BLaER1 treated with 17β-estradiol and CSF1 and Interleukin-3, amounts not matched to agents 10 nM and 100 nM (cell line): Measurements from ENCODE around the gene U2SURP.

Experiments
- H3K27ac ChIP-seq, 11 experiments: shearing (Covaris generic); formaldehyde crosslinking; 2 replicates each; pipeline ENCODE4 v1.8.1; 2022
- H3K27me3 ChIP-seq, 11 experiments: shearing (Covaris generic); formaldehyde crosslinking; 2 replicates each; pipeline ENCODE4 v1.8.1; 2022
- H3K36me3 ChIP-seq, 11 experiments: shearing (Covaris generic); formaldehyde crosslinking; 2 replicates each; pipeline ENCODE4 v1.8.1; 2022
- H3K4me1 ChIP-seq, 10 experiments: shearing (Covaris generic); formaldehyde crosslinking; 2 replicates each; pipeline ENCODE4 v1.8.1; 2022
- H3K4me2 ChIP-seq, 11 experiments: shearing (Covaris generic); formaldehyde crosslinking; 2 replicates each; pipeline ENCODE4 v1.8.1; 2022
- H3K4me3 ChIP-seq, 10 experiments: shearing (Covaris generic); formaldehyde crosslinking; 2 replicates each; pipeline ENCODE4 v1.8.1; 2022
- H3K9ac ChIP-seq, 11 experiments: shearing (Covaris generic); formaldehyde crosslinking; 2 replicates each; pipeline ENCODE4 v1.8.1; 2022
- H3K9me3 ChIP-seq, 11 experiments: shearing (Covaris generic); formaldehyde crosslinking; replicated peaks in 1 of 11; 2 replicates each; pipeline ENCODE4 v1.8.1; 2022
- H4K20me1 ChIP-seq, 11 experiments: shearing (Covaris generic); formaldehyde crosslinking; 2 replicates each; pipeline ENCODE4 v1.8.1; 2022
- Cebpa-rat ChIP-seq, 11 experiments: shearing (Covaris generic); IDR thresholded peaks; 2 replicates each; pipeline ENCODE4 v1.8.1; 2022

U2SURP gene

DNA sequence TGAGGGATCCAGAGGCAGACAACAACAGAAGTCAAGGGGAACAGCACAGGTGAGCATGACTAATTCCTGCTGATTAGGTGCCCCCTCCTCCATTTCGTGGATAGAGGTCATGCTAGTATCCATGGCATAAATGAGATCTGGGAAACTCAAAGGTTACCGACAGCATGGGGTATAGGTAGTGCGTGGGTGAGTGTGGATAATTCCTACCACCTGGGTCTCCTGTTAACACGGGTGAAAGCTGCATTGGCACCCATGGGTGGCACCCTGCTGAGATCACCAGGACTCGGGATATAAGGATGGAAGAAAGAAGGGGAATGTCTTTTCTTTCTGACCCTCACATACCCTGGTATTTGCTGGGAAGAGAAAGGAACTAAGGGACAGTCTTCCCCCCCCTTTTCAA, 103.8 kb downstream of the U2SURP start:
- Histone ChIP-seq H3K9me3 (peaks cover 49 to 62% (median 56%) of the 10 kb centered on the region in 11 experiments), H4K20me1 (no peaks in the 10 kb centered on the region), H3K4me2 (no peak overlapping the region), H3K27me3 (no peaks in the 10 kb centered on the region), H3K4me3 (no peak overlapping the region), H3K36me3 (peaks cover 0 to 15% (median 0%) of the 10 kb centered on the region in 11 experiments; a peak in 2 of 22 replicates), H3K27ac (no peak overlapping the region), H3K4me1 (no peaks in the 10 kb centered on the region), H3K9ac (no peak overlapping the region)
- no peak for TF ChIP-seq Cebpa-rat (IDR thresholded peaks at IDR 0.05)

DNA sequence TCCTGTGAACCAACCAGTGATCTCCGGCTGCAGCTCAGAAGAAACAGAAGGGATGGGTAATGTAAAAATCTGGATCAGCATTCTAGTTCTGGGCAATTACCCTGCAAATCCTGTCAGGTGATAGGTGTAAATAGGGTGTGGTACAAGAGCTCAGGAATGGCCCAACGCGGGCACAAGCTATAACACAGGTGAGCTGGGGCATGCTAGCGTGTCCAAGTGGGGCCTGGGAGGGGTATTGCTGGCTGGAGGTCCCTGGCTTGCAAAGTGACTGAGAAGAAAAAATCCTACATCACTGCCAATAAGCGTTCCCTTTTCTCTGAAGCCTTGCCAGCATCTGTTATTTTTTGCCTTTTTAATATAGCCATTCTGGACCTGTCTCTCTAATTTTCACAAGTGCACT, 108.5 kb downstream of the U2SURP start:
- Histone ChIP-seq H3K4me1 (no peaks in the 10 kb centered on the region), H3K9ac (no peak overlapping the region), H3K27me3 (no peaks in the 10 kb centered on the region), H3K9me3 (peaks cover 30 to 39% (median 35%) of the 10 kb centered on the region in 11 experiments), H4K20me1 (no peaks in the 10 kb centered on the region), H3K4me3 (no peak overlapping the region), H3K36me3 (peaks cover 0 to 9% (median 0%) of the 10 kb centered on the region in 11 experiments; a peak in 1 of 22 replicates), H3K4me2 (no peak overlapping the region), H3K27ac (no peak overlapping the region)
- no peak for TF ChIP-seq Cebpa-rat (IDR thresholded peaks at IDR 0.05)
